ENCODE measurements around the gene HIBADH.

- TF ChIP-seq CTCF (IDR thresholded peaks at IDR 0.05) (no peak), POLR2A (IDR thresholded peaks at IDR 0.05) (no peak)
Observed at GRCh38 chr7:27587429-27587828, 75.3 kb downstream of the HIBADH start.
